IMR-90 (cell line): ENCODE data around the gene ME1. TPM values are rescaled to one million over a fixed set of nuclear protein-coding genes. Genes with fewer than 3 reads are reported as not detected.

Experiments used
- ATAC-seq: fragments of 200-7000 bp; cut with Tn5 transposase; 2 replicates; pipeline ENCODE4 v1.9.1; 2020; ENCODE audit warnings: low read depth, mild to moderate bottlenecking, moderate library complexity
- BruUV-seq: library from RNA; stranded (reverse); fragments of 400-500 nt; replicated peaks from 2 replicates; lab custom pipeline; 2021; lab: Mats Ljungman, UMichigan
- CTCF ChIA-PET: fragments of 300-600 bp; formaldehyde crosslinking; extraction: SDS; loops from one replicate; lab custom pipeline; 2021; ENCODE audit warnings: antibody characterized with exemption; lab: Yijun Ruan, JAX
- POLR2A ChIA-PET: fragments of 300-600 bp; sonication (Branson Sonifier 250); formaldehyde crosslinking; loops from one replicate; lab custom pipeline; 2022; ENCODE audit warnings: antibody characterized with exemption; ENCODE audit not compliant: unreplicated experiment; lab: Charles Lee
- DNase-seq: peaks from one replicate; pipeline ENCODE4 v3.0.0; 2013
- H2AFZ ChIP-seq: replicated peaks from 2 replicates; pipeline ENCODE3; 2013; ENCODE audit warnings: low read length, mild to moderate bottlenecking; ENCODE audit not compliant: poor library complexity
- H2AK5ac ChIP-seq: 2 replicates; pipeline ENCODE4 v1.6.1; 2013; ENCODE audit warnings: low read depth, low read length, inconsistent platforms
- H2AK9ac ChIP-seq: replicated peaks from 2 replicates; pipeline ENCODE3; 2013; ENCODE audit warnings: mild to moderate bottlenecking, low read depth, low read length, moderate library complexity; ENCODE audit not compliant: poor library complexity
- H2BK120ac ChIP-seq: 2 replicates; pipeline ENCODE4 v1.6.1; 2013; ENCODE audit warnings: low read depth, low read length, inconsistent platforms
- H2BK15ac ChIP-seq: 3 replicates; pipeline ENCODE4 v1.6.1; 2013; ENCODE audit warnings: low read depth, low read length, inconsistent platforms
- H2BK20ac ChIP-seq: 2 replicates; pipeline ENCODE4 v1.6.1; 2013; ENCODE audit warnings: low read depth, mild to moderate bottlenecking, inconsistent platforms, low read length, moderate library complexity
- H2BK5ac ChIP-seq: 2 replicates; pipeline ENCODE4 v1.6.1; 2013; ENCODE audit warnings: mild to moderate bottlenecking, low read depth, low read length, inconsistent platforms; ENCODE audit not compliant: poor library complexity, severe bottlenecking
- H3K14ac ChIP-seq: replicated peaks from 2 replicates; pipeline ENCODE4 v1.6.1; 2013; ENCODE audit warnings: low read depth, low read length, inconsistent platforms
- H3K18ac ChIP-seq: 2 replicates; pipeline ENCODE4 v1.6.1; 2013; ENCODE audit warnings: low read depth, low read length, control low read depth
- H3K23ac ChIP-seq: 2 replicates; pipeline ENCODE4 v1.6.1; 2013; ENCODE audit warnings: low read depth, low read length, inconsistent platforms
- H3K27ac ChIP-seq: 2 replicates; pipeline ENCODE4 v1.5.1; 2013; ENCODE audit warnings: mild to moderate bottlenecking, control low read depth, low read length; ENCODE audit not compliant: insufficient read depth
- H3K27me3 ChIP-seq: 2 replicates; pipeline ENCODE4 v1.6.1; 2013; ENCODE audit warnings: low read length; ENCODE audit not compliant: control insufficient read depth, insufficient read depth
- H3K36me3 ChIP-seq: 2 replicates; pipeline ENCODE4 v1.6.1; 2013; ENCODE audit warnings: low read length, mixed read lengths; ENCODE audit not compliant: control insufficient read depth, insufficient read depth
- H3K4ac ChIP-seq: 2 replicates; pipeline ENCODE4 v1.6.1; 2013; ENCODE audit warnings: low read depth, low read length, inconsistent platforms
- H3K4me1 ChIP-seq: 2 replicates; pipeline ENCODE4 v1.6.1; 2013; ENCODE audit warnings: low read length, mixed read lengths; ENCODE audit not compliant: control insufficient read depth, insufficient read depth
- H3K4me2 ChIP-seq: 2 replicates; pipeline ENCODE4 v1.6.1; 2013; ENCODE audit warnings: low read depth, mild to moderate bottlenecking, control low read depth, low read length, moderate library complexity
- H3K4me3 ChIP-seq: 2 replicates; pipeline ENCODE4 v1.5.1; 2013; ENCODE audit warnings: low read depth, mild to moderate bottlenecking, control low read depth, low read length, moderate library complexity; ENCODE audit not compliant: insufficient read depth
- H3K56ac ChIP-seq: 2 replicates; pipeline ENCODE4 v1.6.1; 2013; ENCODE audit warnings: low read length, inconsistent platforms; ENCODE audit not compliant: insufficient read depth; ENCODE audit errors: extremely low read depth
- H3K79me1 ChIP-seq, 2 experiments: 2 replicates each; pipeline ENCODE4 v1.6.1; 2013; ENCODE audit warnings: low read length in 2 of 2, inconsistent platforms in 1 of 2, low read depth in 1 of 2
- H3K9ac ChIP-seq: 2 replicates; pipeline ENCODE4 v1.6.1; 2013; ENCODE audit warnings: low read depth, low read length, control low read depth
- H3K9me1 ChIP-seq: 2 replicates; pipeline ENCODE4 v1.6.1; 2013; ENCODE audit warnings: low read length, inconsistent platforms; ENCODE audit not compliant: insufficient read depth
- H3K9me3 ChIP-seq: 2 replicates; pipeline ENCODE4 v1.6.1; 2013; ENCODE audit warnings: low read length; ENCODE audit not compliant: control insufficient read depth, insufficient read depth
- H4K20me1 ChIP-seq: 2 replicates; pipeline ENCODE4 v1.6.1; 2013; ENCODE audit warnings: low read length, inconsistent platforms; ENCODE audit not compliant: insufficient read depth
- H4K5ac ChIP-seq: 2 replicates; pipeline ENCODE4 v1.6.1; 2013; ENCODE audit warnings: mild to moderate bottlenecking, low read depth, low read length, control low read depth
- H4K8ac ChIP-seq, 2 experiments: 2 replicates each; pipeline ENCODE4 v1.6.1; 2013; ENCODE audit warnings: low read depth in 2 of 2, low read length in 2 of 2, control low read depth in 1 of 2, inconsistent platforms in 1 of 2
- H4K91ac ChIP-seq: 2 replicates; pipeline ENCODE4 v1.6.1; 2013; ENCODE audit warnings: low read depth, low read length, inconsistent platforms; ENCODE audit not compliant: insufficient read depth
- NFE2L2 ChIP-seq: fragments of 150-350 bp; IDR thresholded peaks from 2 replicates; pipeline ENCODE4 v1.6.1; 2016; ENCODE audit warnings: low read depth, mild to moderate bottlenecking, low read length
- WGBS, 2 experiments: methylation state at CpG; one replicate each; pipeline versions ENCODE4 v1.1.5 to v1.1.7; 2013; ENCODE audit warnings: missing lambda C conversion rate in 2 of 2; ENCODE audit not compliant: insufficient read length in 1 of 2; ENCODE audit errors: extremely low coverage in 2 of 2; 5-methylcytosine and 5-hydroxymethylcytosine counted together
- dilution Hi-C: fragments of 300-500 bp; cut with HindIII; formaldehyde crosslinking; loops from one replicate; pipeline ENCODE4 v1.14.3; 2018; ENCODE audit warnings: low sequenced_read_pairs; ENCODE audit not compliant: unreplicated experiment
- in situ Hi-C: fragments of 300-500 bp; cut with MboI; formaldehyde crosslinking; loops from 3 replicates; pipeline ENCODE4 v1.14.3; 2019; ENCODE audit warnings: low sequenced_read_pairs, inconsistent platforms, mixed read lengths
- intact Hi-C: fragments of 100-400 bp; cut with micrococcal nuclease; formaldehyde crosslinking; loops from 2 replicates; pipeline ENCODE4 v1.10.0; 2022
- polyA plus RNA-seq, 3 experiments: library from polyadenylated mRNA; depleted of rRNA; stranded (reverse); fragments of >200 nt; gene quantifications; 2 replicates each; pipeline ENCODE4 v1.2.3, GENCODE V29; 2012; ENCODE audit warnings: low replicate concordance in 1 of 3
- total RNA-seq: library from RNA; depleted of rRNA; stranded (reverse); fragments of >200 nt; gene quantifications from 2 replicates; pipeline ENCODE4 v1.2.3, GENCODE V29; 2012
- TF ChIP-seq, protein P1 (sequence below): fragments of 150-350 bp; IDR thresholded peaks from 2 replicates; pipeline ENCODE4 v1.6.1; 2016; ENCODE audit warnings: low read depth, mild to moderate bottlenecking, low read length, moderate library complexity, borderline replicate concordance

ME1 gene
- total and polyA plus RNA-seq, 2 of the 4 experiments (the other 2 are of a cell fraction), result 21.5 to 24.4 TPM

- Histone ChIP-seq H3K36me3 (no peaks in the 10 kb centered on the region), H3K79me1 (no peaks in the 10 kb centered on the region), H2BK20ac (no peak overlapping the region), H3K9me3 (no peaks in the 10 kb centered on the region), H3K4ac (no peak overlapping the region), H3K9ac (no peak overlapping the region), H4K20me1 (no peaks in the 10 kb centered on the region), H3K27me3 (peaks cover 6% of the 10 kb centered on the region; the same call in 1 of the 2 replicates), H3K56ac (no peak overlapping the region), H4K8ac (no peak overlapping the region), H3K9me1 (no peaks in the 10 kb centered on the region), H2AFZ (no peak overlapping the region), H3K23ac (no peak overlapping the region), H3K4me3 (no peak overlapping the region), H3K4me1 (no peaks in the 10 kb centered on the region), H2AK5ac (no peak overlapping the region), H2AK9ac (no peak overlapping the region), H2BK5ac (no peak overlapping the region), H3K14ac (no peak overlapping the region), H4K91ac (no peak overlapping the region), H4K5ac (no peak overlapping the region), H3K4me2 (no peak overlapping the region), H2BK15ac (no peak overlapping the region), H3K18ac (no peak overlapping the region), H3K27ac (no peak overlapping the region), H2BK120ac (no peak overlapping the region)
- no CpG with 5 or more reads among the region's 1 CpG for WGBS, 2 experiments
- TF ChIP-seq, protein P1, sequence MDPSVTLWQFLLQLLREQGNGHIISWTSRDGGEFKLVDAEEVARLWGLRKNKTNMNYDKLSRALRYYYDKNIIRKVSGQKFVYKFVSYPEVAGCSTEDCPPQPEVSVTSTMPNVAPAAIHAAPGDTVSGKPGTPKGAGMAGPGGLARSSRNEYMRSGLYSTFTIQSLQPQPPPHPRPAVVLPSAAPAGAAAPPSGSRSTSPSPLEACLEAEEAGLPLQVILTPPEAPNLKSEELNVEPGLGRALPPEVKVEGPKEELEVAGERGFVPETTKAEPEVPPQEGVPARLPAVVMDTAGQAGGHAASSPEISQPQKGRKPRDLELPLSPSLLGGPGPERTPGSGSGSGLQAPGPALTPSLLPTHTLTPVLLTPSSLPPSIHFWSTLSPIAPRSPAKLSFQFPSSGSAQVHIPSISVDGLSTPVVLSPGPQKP, result no peak
- no peak for TF ChIP-seq NFE2L2
- ChIA-PET CTCF (interaction anchor here (0.6 kb wide), 2 partner anchors 9 to 17 kb away, joined by 4 read pairs; no protein-coding TSS in a partner anchor), POLR2A (no interaction called here)
- BruUV-seq, result no TSS peak
- DNase-seq (no peak), ATAC-seq (no peak)
- dilution Hi-C loops, result no loop called here
- intact Hi-C loops, result no loop called here
- in situ Hi-C loops, result no loop called here
These were observed 46.1 kb upstream of the ME1 start for GRCh38 chr6:83476971-83477370.
